Measurements from ENCODE around the gene HS6ST3.

Gene HS6ST3

GRCh38 chr13:96678801-96679200, 588.9 kb downstream of the HS6ST3 start:
- no peak for DNase-seq

GRCh38 chr13:96680898-96681297, 591.0 kb downstream of the HS6ST3 start:
- no peak for DNase-seq

DNA sequence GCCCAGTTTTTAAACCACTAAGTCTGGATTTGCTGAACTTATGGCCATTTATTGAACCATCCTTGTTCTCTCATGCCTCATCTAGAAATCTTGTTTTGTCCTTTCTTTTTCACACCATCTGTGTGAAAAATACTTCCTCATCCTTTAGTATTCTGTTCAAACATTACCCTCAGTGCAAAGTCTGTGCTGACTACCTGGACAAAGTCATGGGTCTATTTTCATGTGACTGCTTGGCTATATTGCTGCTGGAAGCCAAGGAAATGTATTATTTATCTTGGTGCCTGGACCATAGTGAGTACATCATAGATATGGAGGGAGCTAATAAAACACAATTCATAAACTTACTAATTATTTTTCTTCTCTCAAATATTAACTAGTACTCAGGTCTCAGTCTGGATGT, 591.9 kb downstream of the HS6ST3 start:
- DNase-seq = no peak

- DNase-seq = no peak
These were observed 594.6 kb downstream of the HS6ST3 start for GRCh38 chr13:96684469-96684868.

GRCh38 chr13:96684907-96685306, 595.0 kb downstream of the HS6ST3 start:
- no peak for DNase-seq

DNA sequence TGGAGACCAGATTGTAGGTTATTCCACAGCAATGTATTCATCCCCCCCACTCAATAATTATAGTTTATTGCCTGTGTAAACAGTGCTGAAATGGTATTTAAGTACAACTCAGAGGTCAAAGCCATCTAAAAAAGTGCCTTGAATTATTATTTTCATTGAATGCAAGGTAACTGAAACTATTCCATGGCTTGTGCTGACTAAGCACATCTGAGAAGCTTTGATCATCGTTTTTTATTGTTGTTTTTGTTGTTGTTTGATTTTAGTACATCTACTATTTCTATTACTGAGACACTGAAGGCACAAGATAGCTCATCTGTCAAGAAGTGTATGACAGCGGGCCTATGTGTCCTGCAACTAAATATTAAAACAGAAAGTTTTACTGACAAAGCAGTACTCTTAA, 596.4 kb downstream of the HS6ST3 start:
- DNase-seq = no peak

- DNase-seq = no peak
These were observed 597.3 kb downstream of the HS6ST3 start for GRCh38 chr13:96687191-96687590.

DNA sequence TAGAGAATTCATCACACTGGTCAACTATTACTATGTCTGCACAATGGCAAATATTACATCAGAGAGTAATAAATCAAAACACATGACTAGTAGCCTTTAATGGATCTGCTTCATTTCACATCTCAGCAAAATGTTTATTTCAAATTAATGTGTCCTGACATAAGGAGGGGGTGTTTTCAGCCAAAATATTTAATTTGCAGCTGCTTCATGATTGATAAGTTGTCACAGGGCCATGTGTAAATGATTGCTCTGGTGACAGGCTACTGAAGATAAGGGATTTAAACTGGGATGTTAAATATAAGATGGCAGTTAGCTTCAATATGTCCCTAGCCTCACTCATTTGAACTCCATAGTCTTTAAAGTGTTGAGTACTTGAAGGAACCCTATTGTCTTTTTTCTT, 601.1 kb downstream of the HS6ST3 start:
- no peak for DNase-seq

GRCh38 chr13:96696389-96696900, 606.5 kb downstream of the HS6ST3 start:
- no peak for DNase-seq

GRCh38 chr13:96700657-96701056, 610.8 kb downstream of the HS6ST3 start:
- DNase-seq = no peak

DNA sequence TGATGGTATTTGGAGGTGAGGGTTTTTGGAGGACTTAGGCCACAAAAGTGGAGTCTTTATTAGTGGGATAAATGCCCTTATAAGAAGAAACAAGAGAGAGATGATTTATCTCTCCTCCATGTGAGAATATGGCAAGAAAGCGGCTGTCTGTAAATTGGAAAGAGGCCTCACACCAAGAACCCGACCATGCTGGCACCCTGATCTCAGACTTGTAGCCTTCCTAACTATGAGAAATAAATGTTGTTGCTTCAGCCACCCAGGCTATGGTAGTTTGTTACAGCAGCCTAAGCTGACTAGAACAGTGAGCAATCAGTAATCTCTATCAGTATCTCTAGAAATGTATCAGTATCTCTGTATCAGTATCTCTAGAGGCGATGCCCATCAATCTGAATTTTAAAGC, 617.2 kb downstream of the HS6ST3 start:
- no peak for DNase-seq

DNA sequence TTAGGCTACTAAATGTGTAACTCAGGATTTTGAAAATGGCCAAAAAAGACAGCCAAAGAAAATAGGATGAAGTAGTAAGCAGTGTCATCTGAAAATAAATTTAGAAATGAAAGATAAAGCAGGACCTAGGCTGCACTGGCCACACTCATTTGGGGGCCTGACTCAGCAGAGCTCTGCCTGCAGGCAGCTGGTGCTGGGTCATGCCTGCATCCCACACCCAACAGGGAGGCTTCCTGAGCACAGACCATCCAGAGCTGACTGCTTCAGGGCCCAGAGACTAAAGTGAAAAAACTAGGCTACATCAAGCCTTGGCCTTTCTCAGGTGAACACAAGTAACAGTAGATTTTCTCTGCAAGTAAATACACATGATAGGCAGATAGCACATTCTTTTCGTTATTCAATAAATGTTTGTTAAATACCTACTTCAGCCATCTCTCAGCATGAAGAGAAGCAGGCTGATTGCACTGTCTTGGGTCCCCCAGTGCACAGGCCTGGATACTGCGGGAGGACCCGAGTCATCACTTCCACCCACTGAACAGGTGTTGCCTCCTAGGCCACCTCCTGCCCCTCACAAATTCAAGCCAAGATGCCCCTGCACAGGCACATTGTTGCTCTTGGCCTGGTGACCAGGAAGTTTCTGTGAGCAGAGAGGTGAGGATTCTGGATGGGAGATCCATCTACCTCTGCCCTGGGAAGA, 620.4 kb downstream of the HS6ST3 start:
- DNase-seq = no peak

DNA sequence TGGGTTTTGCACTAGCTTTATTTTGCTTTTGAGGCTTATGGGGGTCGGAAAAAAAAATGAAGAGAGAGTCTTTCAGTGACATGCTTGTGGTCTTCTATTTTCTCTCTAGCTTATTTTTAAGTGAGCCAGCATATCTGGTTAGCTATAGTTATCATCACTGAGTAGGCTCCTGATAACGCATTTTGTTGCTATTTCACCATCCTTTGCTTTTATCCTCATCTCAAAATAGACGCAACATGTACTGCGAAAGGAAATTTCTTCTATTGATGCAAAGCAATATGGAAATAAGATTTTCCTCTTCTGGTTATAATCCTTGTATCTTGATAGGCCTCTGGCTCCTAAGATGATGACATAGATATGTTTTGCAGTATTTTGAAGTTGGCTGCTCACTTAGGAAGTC, 630.5 kb downstream of the HS6ST3 start:
- no peak for DNase-seq

- peak; percentile 3 to 16 for DNase-seq
These were observed 636.7 kb downstream of the HS6ST3 start for GRCh38 chr13:96726651-96727050.

- DNase-seq = no peak
These were observed 638.6 kb downstream of the HS6ST3 start for GRCh38 chr13:96728463-96728862.

DNA sequence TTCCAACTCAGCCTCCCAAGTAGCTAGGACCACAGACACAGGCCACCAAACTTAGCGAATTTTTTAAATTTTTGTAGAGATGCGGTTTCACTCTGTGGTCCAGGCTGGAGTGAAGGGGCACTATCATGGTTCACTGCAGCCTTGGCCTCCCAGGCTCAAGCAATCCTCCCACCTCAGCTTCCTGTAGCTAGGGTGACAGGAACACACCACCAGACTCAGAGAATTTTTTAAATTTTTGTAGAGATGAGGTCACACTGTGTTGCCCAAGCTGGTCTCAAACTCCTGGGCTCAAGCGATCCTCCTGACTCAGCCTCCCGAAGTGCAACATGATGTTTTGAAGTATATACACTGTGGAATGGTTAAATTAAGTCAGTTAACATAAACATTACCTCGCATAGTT, 640.8 kb downstream of the HS6ST3 start:
- DNase-seq = no peak

- no peak for DNase-seq
These were observed 644.6 kb downstream of the HS6ST3 start for GRCh38 chr13:96734499-96734898.

DNA sequence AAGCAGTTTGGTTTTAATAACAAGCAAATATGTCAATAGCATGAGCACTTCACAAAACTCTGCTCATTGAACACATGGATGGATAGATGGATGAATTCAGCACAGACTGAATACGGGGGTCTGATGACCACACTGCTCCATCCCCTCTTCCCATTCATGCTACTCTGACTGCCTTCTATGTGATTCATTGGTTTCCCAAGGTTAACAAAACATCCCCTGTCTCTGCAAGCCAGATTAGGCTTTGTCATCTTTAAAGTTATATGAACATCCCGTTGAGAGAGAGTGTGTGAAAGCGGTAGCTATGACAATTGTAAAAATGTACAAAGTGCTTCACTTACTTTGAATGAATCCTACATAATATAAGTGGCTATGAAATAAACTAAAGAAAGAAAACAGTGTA, 651.9 kb downstream of the HS6ST3 start:
- no peak for DNase-seq

DNA sequence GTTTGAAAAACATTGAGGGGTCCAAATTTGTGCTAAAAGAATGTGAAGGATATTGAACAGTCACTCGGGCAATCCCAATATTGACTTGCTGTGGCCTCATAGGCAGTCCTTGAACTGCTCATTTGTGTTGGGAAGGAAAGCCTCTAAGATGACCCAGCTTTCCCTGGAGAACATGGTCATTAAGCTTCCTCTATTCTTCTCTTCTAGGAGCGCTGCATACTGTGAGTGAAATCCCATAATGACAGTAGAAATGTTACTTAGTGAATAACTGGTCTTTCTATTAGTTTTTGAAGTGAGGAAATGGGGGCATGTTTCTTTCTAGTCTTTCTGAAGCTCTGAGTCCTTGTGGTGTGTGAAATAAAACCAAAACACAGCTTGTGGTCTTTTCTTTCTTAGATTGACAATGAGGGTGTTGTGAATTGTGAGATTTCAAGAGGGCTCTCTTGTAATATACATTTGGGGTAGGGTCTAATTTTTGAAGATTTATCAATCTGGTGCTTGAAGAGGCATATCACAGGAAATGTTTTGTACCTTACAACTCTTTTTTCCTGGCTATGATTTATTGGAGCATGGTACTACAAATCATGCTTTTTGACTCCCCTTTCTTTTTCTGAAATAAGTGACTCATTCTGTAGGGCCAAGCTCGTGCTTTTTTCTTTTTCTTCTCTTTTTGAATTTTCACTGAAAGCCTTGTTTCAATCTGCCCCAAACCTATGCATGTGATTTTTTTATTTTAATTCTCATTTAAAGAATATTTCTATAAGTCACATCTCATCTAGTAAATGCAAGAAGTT, 653.6 kb downstream of the HS6ST3 start:
- no peak for DNase-seq

GRCh38 chr13:96744367-96745331, 654.7 kb downstream of the HS6ST3 start:
- no peak for DNase-seq

DNA sequence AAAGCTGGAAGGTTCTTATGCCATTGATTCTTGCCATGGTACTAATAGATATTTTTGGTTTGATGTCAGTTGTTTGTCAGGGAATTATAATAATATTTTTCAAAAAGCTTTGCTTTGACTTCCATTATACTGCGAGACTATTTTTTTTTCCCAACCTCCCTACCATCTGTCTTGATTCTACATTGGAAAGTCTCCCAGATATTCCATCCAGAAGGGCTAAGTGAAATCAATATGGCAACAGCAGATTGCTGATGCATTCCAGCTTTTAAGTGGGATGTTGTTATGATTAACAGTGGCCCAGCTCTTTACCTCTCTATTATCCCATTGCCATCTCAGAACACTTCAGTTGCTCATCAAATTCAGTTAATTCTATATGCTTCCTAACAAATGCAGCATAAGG, 657.0 kb downstream of the HS6ST3 start:
- no peak for DNase-seq

GRCh38 chr13:96749825-96750224, 659.9 kb downstream of the HS6ST3 start:
- no peak for DNase-seq

GRCh38 chr13:96751089-96751488, 661.2 kb downstream of the HS6ST3 start:
- DNase-seq = no peak
